GM13977 (cell line): Measurements from ENCODE around the gene USP26.
"Not testable (repeated sequence)": the region's sequence is repeated elsewhere in the genome, so short reads cannot be mapped to it uniquely, and the experiment has no call there.

Experiments
- DNase-seq: peaks from one replicate; pipeline ENCODE4 v3.0.0; 2012; ENCODE audit warnings: low spot score
- CTCF ChIP-seq: IDR thresholded peaks from 2 replicates; pipeline ENCODE4 v1.5.1; 2012; ENCODE audit warnings: mild to moderate bottlenecking, control low read depth; ENCODE audit not compliant: insufficient read depth; ENCODE audit errors: extremely low read depth, missing control alignments
- in situ Hi-C: fragments of 300-500 bp; cut with MboI; formaldehyde crosslinking; loops from one replicate; pipeline ENCODE4 v1.12.0; 2022; ENCODE audit warnings: low sequenced_read_pairs, low pct_unique_long_range_greater_than_20kb, mixed read lengths, inconsistent platforms; ENCODE audit not compliant: unreplicated experiment

The USP26 gene

GRCh38 chrX:132986556-132986955 is 110.4 kb downstream of the USP26 start:
- DNase-seq: no peak
- TF ChIP-seq CTCF: no peak
- in situ Hi-C loops: loop anchor here (25.0 kb wide), 1 partner anchor 676 kb away; no protein-coding TSS in a partner anchor

DNA sequence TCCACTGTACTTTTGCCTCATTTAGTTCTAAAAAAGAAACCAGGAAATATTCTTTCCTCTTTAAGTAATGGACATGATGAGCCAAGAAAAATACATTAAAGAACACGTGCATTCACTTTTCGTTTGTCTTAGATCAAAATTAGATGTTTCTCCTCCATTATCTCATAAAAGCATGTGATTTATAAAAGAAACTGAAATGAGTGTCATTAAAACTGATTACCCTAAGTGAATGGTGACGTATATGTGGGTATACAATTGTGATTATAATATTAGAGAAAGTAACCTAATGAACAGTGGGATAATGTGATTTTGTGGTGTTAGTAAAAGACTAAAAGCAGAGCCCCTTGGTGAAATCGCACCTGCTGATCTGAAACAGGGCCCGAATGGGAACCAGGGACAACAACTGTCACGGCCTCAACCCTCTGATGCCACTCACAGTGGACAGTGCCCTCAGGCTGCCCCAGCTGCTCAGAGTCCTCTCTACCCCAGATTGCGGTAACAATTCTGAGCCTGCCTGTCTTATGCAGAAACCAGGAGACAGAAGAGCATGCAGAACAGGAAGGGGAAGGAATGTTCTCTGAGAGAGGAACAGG is 112.8 kb downstream of the USP26 start:
- TF ChIP-seq CTCF: no peak
- in situ Hi-C loops: loop anchor here (25.0 kb wide), 1 partner anchor 678 kb away; no protein-coding TSS in a partner anchor
- no peak for DNase-seq

DNA sequence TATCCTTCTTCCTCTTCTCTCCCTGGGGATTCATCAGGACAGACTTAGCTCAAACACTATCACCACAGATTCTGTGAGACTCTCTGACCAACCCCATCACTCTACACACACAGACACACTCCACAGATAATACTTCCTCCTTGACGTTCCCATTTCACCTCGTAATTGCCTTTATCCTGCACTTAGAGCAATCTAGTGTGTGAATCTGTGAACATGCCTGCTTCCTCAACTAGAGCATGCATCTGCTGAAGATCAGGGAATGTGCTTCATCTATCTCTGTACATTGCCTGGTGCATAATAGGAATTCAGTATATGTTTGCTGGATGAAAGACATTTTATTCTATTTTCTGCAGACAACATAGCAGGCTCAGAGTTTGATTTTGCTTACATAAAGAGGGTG is 113.4 kb downstream of the USP26 start:
- DNase-seq: no peak
- in situ Hi-C loops: loop anchor here (25.0 kb wide), 1 partner anchor 679 kb away; no protein-coding TSS in a partner anchor
- TF ChIP-seq CTCF: no peak

- DNase-seq: not testable (repeated sequence)
- in situ Hi-C loops: loop anchor here (25.0 kb wide), 1 partner anchor 682 kb away; no protein-coding TSS in a partner anchor
These were observed 116.9 kb downstream of the USP26 start for GRCh38 chrX:132980035-132980434.
